ENCODE data around the gene CCSAP. TPM values are rescaled to one million over a fixed set of nuclear protein-coding genes. Genes with fewer than 3 reads are reported as not detected.

The CCSAP gene
- total and polyA plus RNA-seq, 12 donors = 1.7 to 5.4 (median 4.0) TPM

- Histone ChIP-seq H3K4me1 (replicated peaks in 1 of 2) (no peaks in the 10 kb centered on the region), H3K27ac (no peak overlapping the region), H3K4me3 (no peak overlapping the region), H3K36me3 (replicated peaks in 1 of 2) (peaks cover 0 to 13% of the 10 kb centered on the region in 2 donors), H3K9me3 (replicated peaks in 1 of 3) (no peaks in the 10 kb centered on the region), H3K27me3 (no peaks in the 10 kb centered on the region)
- DNase-seq = no peak
- TF ChIP-seq, protein P1, sequence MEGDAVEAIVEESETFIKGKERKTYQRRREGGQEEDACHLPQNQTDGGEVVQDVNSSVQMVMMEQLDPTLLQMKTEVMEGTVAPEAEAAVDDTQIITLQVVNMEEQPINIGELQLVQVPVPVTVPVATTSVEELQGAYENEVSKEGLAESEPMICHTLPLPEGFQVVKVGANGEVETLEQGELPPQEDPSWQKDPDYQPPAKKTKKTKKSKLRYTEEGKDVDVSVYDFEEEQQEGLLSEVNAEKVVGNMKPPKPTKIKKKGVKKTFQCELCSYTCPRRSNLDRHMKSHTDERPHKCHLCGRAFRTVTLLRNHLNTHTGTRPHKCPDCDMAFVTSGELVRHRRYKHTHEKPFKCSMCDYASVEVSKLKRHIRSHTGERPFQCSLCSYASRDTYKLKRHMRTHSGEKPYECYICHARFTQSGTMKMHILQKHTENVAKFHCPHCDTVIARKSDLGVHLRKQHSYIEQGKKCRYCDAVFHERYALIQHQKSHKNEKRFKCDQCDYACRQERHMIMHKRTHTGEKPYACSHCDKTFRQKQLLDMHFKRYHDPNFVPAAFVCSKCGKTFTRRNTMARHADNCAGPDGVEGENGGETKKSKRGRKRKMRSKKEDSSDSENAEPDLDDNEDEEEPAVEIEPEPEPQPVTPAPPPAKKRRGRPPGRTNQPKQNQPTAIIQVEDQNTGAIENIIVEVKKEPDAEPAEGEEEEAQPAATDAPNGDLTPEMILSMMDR (IDR thresholded peaks at IDR 0.05) = no peak
- no peak for TF ChIP-seq POLR2A (IDR thresholded peaks at IDR 0.05)
- intact Hi-C loops (cut with DNase I) = no loop called here
- 86 to 99% (median 95%) methylated on average over 2 of the region's 2 CpGs for WGBS, 4 donors
Measured at GRCh38 chr1:229309684-229310083, 33.2 kb downstream of the CCSAP start.

- Histone ChIP-seq H3K9me3 (replicated peaks in 1 of 3) (no peaks in the 10 kb centered on the region), H3K36me3 (replicated peaks in 1 of 2) (peaks cover 0 to 17% of the 10 kb centered on the region in 2 donors)
- WGBS, 4 donors = 71 to 85% (median 77%) methylated on average over 1 of the region's 1 CpG
Measured at GRCh38 chr1:229309074-229309473, 33.8 kb downstream of the CCSAP start.

DNA sequence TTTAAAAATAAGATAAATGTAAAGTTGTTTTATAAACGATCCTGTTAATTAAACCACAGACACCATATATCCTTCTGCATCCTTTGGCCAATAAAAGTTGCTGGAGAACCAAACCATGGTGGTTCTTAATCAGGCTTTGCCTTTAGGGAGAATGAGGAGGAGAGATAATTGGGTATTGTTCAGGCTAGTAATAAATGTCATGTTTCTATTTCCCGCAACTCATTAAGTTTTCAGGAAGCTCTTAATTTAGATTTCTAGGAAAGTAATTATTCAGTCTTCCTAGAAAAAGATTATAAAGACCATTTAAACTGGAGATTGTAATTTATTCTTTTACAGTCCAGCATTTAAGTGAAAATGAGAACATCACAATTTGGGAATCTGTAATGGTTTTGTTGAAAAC lies 37.5 kb downstream of the CCSAP start:
- no peak overlapping the region for H3K27ac ChIP-seq
- WGBS, 4 donors = 77 to 90% (median 82%) methylated on average over 2 of the region's 2 CpGs
- peaks cover 0 to 38% of the 10 kb centered on the region in 2 donors for H3K36me3 ChIP-seq (replicated peaks in 1 of 2)
- no peaks in the 10 kb centered on the region for H3K9me3 ChIP-seq (replicated peaks in 1 of 3)
- no peak for TF ChIP-seq POLR2A (IDR thresholded peaks at IDR 0.05)
- TF ChIP-seq, protein P1 (IDR thresholded peaks at IDR 0.05) = no peak
- DNase-seq = no peak
- H3K4me3 ChIP-seq = no peak overlapping the region
- intact Hi-C loops (cut with DNase I) = no loop called here
- no peaks in the 10 kb centered on the region for H3K27me3 ChIP-seq
- no peaks in the 10 kb centered on the region for H3K4me1 ChIP-seq (replicated peaks in 1 of 2)

More at GRCh38 chr1:229309074-229309473, 33.8 kb downstream of the CCSAP start:
- intact Hi-C loops (cut with DNase I) = no loop called here
- no peak for DNase-seq
- TF ChIP-seq POLR2A (IDR thresholded peaks at IDR 0.05) = no peak
- TF ChIP-seq, protein P1 (IDR thresholded peaks at IDR 0.05) = no peak
- Histone ChIP-seq H3K27ac (no peak overlapping the region), H3K4me1 (replicated peaks in 1 of 2) (no peaks in the 10 kb centered on the region), H3K4me3 (no peak overlapping the region), H3K27me3 (no peaks in the 10 kb centered on the region)

GRCh38 chr1:229303855-229304254 lies 39.0 kb downstream of the CCSAP start:
- WGBS, 4 donors = 93 to 95% (median 93%) methylated on average over 4 of the region's 4 CpGs
- Histone ChIP-seq H3K36me3 (replicated peaks in 1 of 2) (peaks cover 0 to 53% of the 10 kb centered on the region in 2 donors), H3K27me3 (no peaks in the 10 kb centered on the region), H3K27ac (no peak overlapping the region), H3K4me3 (no peak overlapping the region), H3K9me3 (replicated peaks in 1 of 3) (no peaks in the 10 kb centered on the region), H3K4me1 (replicated peaks in 1 of 2) (no peaks in the 10 kb centered on the region)
- no peak for TF ChIP-seq POLR2A (IDR thresholded peaks at IDR 0.05)
- TF ChIP-seq, protein P1 (IDR thresholded peaks at IDR 0.05) = no peak
- DNase-seq = no peak
- intact Hi-C loops (cut with DNase I) = no loop called here

Data from adrenal gland (tissue), 12 donors.